ENCODE measurements around the gene GALNT9.

GRCh38 chr12:132314035-132314434 is 15.4 kb downstream of the GALNT9 start:
- TF ChIP-seq CTCF (IDR thresholded peaks at IDR 0.05) (no peak), EZH2 (IDR thresholded peaks at IDR 0.05) (no peak), EZH2phosphoT487 (IDR thresholded peaks at IDR 0.05) (no peak)
